Activated T-helper 17 cell treated with anti-CD3 and anti-CD28 coated beads, Interleukin-2, amount 50 U/mL, for 72 hours (primary cell): ENCODE results near the gene TNF. TPM values are rescaled to one million over a fixed set of nuclear protein-coding genes. Genes with fewer than 3 reads are reported as not detected.

Source experiments
- total RNA-seq, 2 donors: library from RNA; stranded (reverse); gene quantifications; one replicate each; pipeline ENCODE4 v1.2.3, GENCODE V29; 2022

The TNF gene
- total RNA-seq, 2 donors from 2014 or later, result 69.5 to 199 TPM

Other genes starting within 250 kb of the TNF start
- gene HLA-B, start 218.4 kb upstream of the TNF start, total RNA-seq, result 1,000 to 10,000 TPM; 3,089 to 4,180 TPM
- gene MICA, start 172.0 kb upstream of the TNF start, total RNA-seq, result 10 to 100 TPM; 11.6 to 16.2 TPM
- gene MICB, start 77.4 kb upstream of the TNF start, total RNA-seq, result 10 to 100 TPM; 25.8 to 34.3 TPM
- gene MCCD1, start 46.6 kb upstream of the TNF start, total RNA-seq, result not detected
- gene DDX39B, start 33.6 kb upstream of the TNF start, total RNA-seq, result 100 to 1,000 TPM; 558 to 568 TPM
- 1 to 10 TPM; 2.1 to 2.4 TPM for gene ATP6V1G2, start 29.0 kb upstream of the TNF start, total RNA-seq
- gene NFKBIL1, start 28.0 kb upstream of the TNF start, total RNA-seq, result 10 to 100 TPM; 14.1 to 29.8 TPM
- gene LTA, start 3.3 kb upstream of the TNF start, total RNA-seq, result 100 to 1,000 TPM; 163 to 567 TPM
- 100 to 1,000 TPM; 269 to 395 TPM for gene LTB, start 6.9 kb downstream of the TNF start, total RNA-seq
- gene LST1, start 10.7 kb downstream of the TNF start, total RNA-seq, result 10 to 100 TPM in 1 of 2 donors, 1 to 10 TPM in 1; 8.1 to 28.7 TPM
- 10 to 100 TPM; 25.4 to 28.6 TPM for gene NCR3, start 17.4 kb downstream of the TNF start, total RNA-seq
- gene AIF1, start 39.7 kb downstream of the TNF start, total RNA-seq, result 10 to 100 TPM in 1 of 2 donors, 1 to 10 TPM in 1; 9.1 to 15.5 TPM
- 100 to 1,000 TPM; 226 to 237 TPM for gene PRRC2A, start 45.1 kb downstream of the TNF start, total RNA-seq
- 100 to 1,000 TPM; 298 to 383 TPM for gene BAG6, start 77.1 kb downstream of the TNF start, total RNA-seq
- gene APOM, start 80.3 kb downstream of the TNF start, total RNA-seq, result 1 to 10 TPM in 1 of 2 donors, under 1 TPM in 1; 0.76 to 1.3 TPM
- 10 to 100 TPM; 16.2 to 21.0 TPM for gene C6orf47, start 85.2 kb downstream of the TNF start, total RNA-seq
- 10 to 100 TPM; 30.1 to 39.0 TPM for gene GPANK1, start 89.4 kb downstream of the TNF start, total RNA-seq
- 100 to 1,000 TPM; 204 to 245 TPM for gene CSNK2B, start 90.5 kb downstream of the TNF start, total RNA-seq
- 10 to 100 TPM; 25.3 to 28.1 TPM for gene LY6G5B, start 94.4 kb downstream of the TNF start, total RNA-seq
- gene LY6G5C, start 105.5 kb downstream of the TNF start, total RNA-seq, result 1 to 10 TPM; 2.2 to 5.0 TPM
- 10 to 100 TPM; 31.4 to 31.7 TPM for gene ABHD16A, start 127.8 kb downstream of the TNF start, total RNA-seq
- gene LY6G6F, start 131.3 kb downstream of the TNF start, total RNA-seq, result not detected
- not detected for gene LY6G6D, start 139.8 kb downstream of the TNF start, total RNA-seq
- gene LY6G6C, start 146.2 kb downstream of the TNF start, total RNA-seq, result under 1 TPM in 1 of 2 donors, not detected in 1; 0.64 TPM
- not detected for gene MPIG6B, start 147.8 kb downstream of the TNF start, total RNA-seq
- 10 to 100 TPM in 1 of 2 donors, 1 to 10 TPM in 1; 9.4 to 23.8 TPM for gene DDAH2, start 153.7 kb downstream of the TNF start, total RNA-seq
- 100 to 1,000 TPM; 406 to 482 TPM for gene CLIC1, start 161.0 kb downstream of the TNF start, total RNA-seq
- 10 to 100 TPM; 78.9 to 82.6 TPM for gene MSH5, start 164.4 kb downstream of the TNF start, total RNA-seq
- 10 to 100 TPM; 12.1 to 18.9 TPM for gene SAPCD1, start 187.1 kb downstream of the TNF start, total RNA-seq
- 1 to 10 TPM; 2.9 to 4.2 TPM for gene VWA7, start 201.8 kb downstream of the TNF start, total RNA-seq
- 100 to 1,000 TPM in 1 of 2 donors, 10 to 100 TPM in 1; 75.3 to 134 TPM for gene VARS1, start 220.2 kb downstream of the TNF start, total RNA-seq
- 100 to 1,000 TPM in 1 of 2 donors, 10 to 100 TPM in 1; 92.5 to 139 TPM for gene LSM2, start 231.4 kb downstream of the TNF start, total RNA-seq
- gene HSPA1L, start 239.7 kb downstream of the TNF start, total RNA-seq, result 1 to 10 TPM; 2.7 to 2.9 TPM
- gene HSPA1A, start 240.0 kb downstream of the TNF start, total RNA-seq, result 100 to 1,000 TPM; 124 to 189 TPM